H9 (cell line): Measurements from ENCODE around the gene ITPR2. TPM values are rescaled to one million over a fixed set of nuclear protein-coding genes. Genes with fewer than 3 reads are reported as not detected.

Experiments
- DNase-seq: peaks from one replicate; pipeline ENCODE4 v3.0.0-alpha.2; 2017
- H2AFZ ChIP-seq: one replicate; pipeline ENCODE4 v1.6.1; 2013; ENCODE audit warnings: mild to moderate bottlenecking, low read length, control low read depth, moderate library complexity
- H2AK5ac ChIP-seq: 2 replicates; pipeline ENCODE4 v1.6.1; 2013; ENCODE audit warnings: low read length, control low read depth, mixed read lengths; ENCODE audit not compliant: insufficient read length
- H2BK120ac ChIP-seq: one replicate; pipeline ENCODE4 v1.6.1; 2013; ENCODE audit warnings: low read depth, mild to moderate bottlenecking, low read length, control low read depth, inconsistent platforms; ENCODE audit not compliant: poor library complexity, severe bottlenecking
- H2BK12ac ChIP-seq: 2 replicates; pipeline ENCODE4 v1.6.1; 2013; ENCODE audit warnings: low read length, control low read depth, mixed read lengths, low read depth; ENCODE audit not compliant: insufficient read length
- H2BK15ac ChIP-seq: 2 replicates; pipeline ENCODE4 v1.6.1; 2013; ENCODE audit warnings: low read depth, low read length, control low read depth
- H2BK20ac ChIP-seq: one replicate; pipeline ENCODE4 v1.6.1; 2013; ENCODE audit warnings: low read depth, mild to moderate bottlenecking, low read length, control low read depth, inconsistent platforms; ENCODE audit not compliant: poor library complexity, severe bottlenecking
- H2BK5ac ChIP-seq: 2 replicates; pipeline ENCODE4 v1.6.1; 2013; ENCODE audit warnings: low read length, control low read depth, mixed read lengths; ENCODE audit not compliant: insufficient read length
- H3K14ac ChIP-seq: 2 replicates; pipeline ENCODE4 v1.6.1; 2013; ENCODE audit warnings: low read length, control low read depth; ENCODE audit not compliant: insufficient read depth
- H3K18ac ChIP-seq: 2 replicates; pipeline ENCODE4 v1.6.1; 2013; ENCODE audit warnings: low read depth, mild to moderate bottlenecking, mixed read lengths, low read length, control low read depth; ENCODE audit not compliant: insufficient read length
- H3K23ac ChIP-seq: 2 replicates; pipeline ENCODE4 v1.6.1; 2013; ENCODE audit warnings: low read length, control low read depth, mixed read lengths, low read depth; ENCODE audit not compliant: insufficient read length
- H3K23me2 ChIP-seq: 2 replicates; pipeline ENCODE4 v1.6.1; 2013; ENCODE audit warnings: low read depth, mild to moderate bottlenecking, mixed read lengths, low read length, control low read depth; ENCODE audit not compliant: insufficient read length, poor library complexity, severe bottlenecking
- H3K27ac ChIP-seq: 2 replicates; pipeline ENCODE4 v1.5.1; 2013; ENCODE audit warnings: low read length, control low read depth, mixed read lengths, low read depth; ENCODE audit not compliant: insufficient read length
- H3K27me3 ChIP-seq: 2 replicates; pipeline ENCODE4 v1.6.1; 2013; ENCODE audit warnings: low read length, control low read depth, inconsistent platforms; ENCODE audit not compliant: insufficient read depth
- H3K4ac ChIP-seq: 2 replicates; pipeline ENCODE4 v1.6.1; 2013; ENCODE audit warnings: low read depth, mild to moderate bottlenecking, control low read depth, inconsistent platforms, low read length, moderate library complexity
- H3K4me1 ChIP-seq: 2 replicates; pipeline ENCODE4 v1.6.1; 2013; ENCODE audit warnings: low read length, control low read depth, inconsistent platforms; ENCODE audit not compliant: insufficient read depth
- H3K4me2 ChIP-seq: 2 replicates; pipeline ENCODE4 v1.6.1; 2013; ENCODE audit warnings: low read length, control low read depth, mixed read lengths; ENCODE audit not compliant: insufficient read length, insufficient read depth
- H3K56ac ChIP-seq: 2 replicates; pipeline ENCODE4 v1.6.1; 2013; ENCODE audit warnings: low read depth, mild to moderate bottlenecking, mixed read lengths, low read length, control low read depth; ENCODE audit not compliant: insufficient read length
- H3K79me1 ChIP-seq: 2 replicates; pipeline ENCODE4 v1.6.1; 2013; ENCODE audit warnings: low read depth, mild to moderate bottlenecking, moderate library complexity, low read length, control low read depth, inconsistent platforms; ENCODE audit not compliant: insufficient read depth, poor library complexity, severe bottlenecking
- H3K79me2 ChIP-seq: 2 replicates; pipeline ENCODE4 v1.6.1; 2013; ENCODE audit warnings: low read length, control low read depth, inconsistent platforms; ENCODE audit not compliant: insufficient read depth
- H3K9ac ChIP-seq: 2 replicates; pipeline ENCODE4 v1.6.1; 2013; ENCODE audit warnings: low read length, control low read depth, mixed read lengths; ENCODE audit not compliant: insufficient read length; ENCODE audit errors: extremely low read depth
- H3K9me3 ChIP-seq: one replicate; pipeline ENCODE4 v1.6.1; 2013; ENCODE audit warnings: low read depth, low read length, inconsistent platforms; ENCODE audit not compliant: control insufficient read depth
- H3T11ph ChIP-seq: one replicate; pipeline ENCODE4 v1.6.1; 2013; ENCODE audit warnings: mild to moderate bottlenecking, low read length, control low read depth, inconsistent platforms
- H4K20me1 ChIP-seq: one replicate; pipeline ENCODE4 v1.6.1; 2013; ENCODE audit not compliant: control insufficient read depth, insufficient read length, insufficient read depth
- H4K5ac ChIP-seq: 2 replicates; pipeline ENCODE4 v1.6.1; 2013; ENCODE audit warnings: low read depth, mild to moderate bottlenecking, mixed read lengths, low read length, control low read depth; ENCODE audit not compliant: insufficient read length
- H4K8ac ChIP-seq: replicated peaks from 2 replicates; pipeline ENCODE4 v1.6.1; 2013; ENCODE audit warnings: low read length, control low read depth, mixed read lengths, low read depth; ENCODE audit not compliant: insufficient read length
- H4K91ac ChIP-seq: 2 replicates; pipeline ENCODE4 v1.6.1; 2013; ENCODE audit warnings: low read depth, mild to moderate bottlenecking, moderate library complexity, mixed read lengths, low read length, control low read depth; ENCODE audit not compliant: insufficient read length
- H3K27ac Mint-ChIP-seq, 3 experiments: 2 replicates in 2 of 3; 3 replicates in 1 of 3; pipeline ENCODE4 v1.8.0; 2020 to 2021; ENCODE audit warnings: mixed read lengths in 3 of 3, mild to moderate bottlenecking in 1 of 3, moderate library complexity in 1 of 3
- H3K27me3 Mint-ChIP-seq: 2 replicates; pipeline ENCODE4 v1.8.0; 2021; ENCODE audit warnings: low read depth, mild to moderate bottlenecking, moderate library complexity, mixed read lengths
- H3K36me3 Mint-ChIP-seq, 3 experiments: 2 replicates in 2 of 3; 3 replicates in 1 of 3; pipeline ENCODE4 v1.8.0; 2020 to 2021; ENCODE audit warnings: low read depth in 3 of 3, mixed read lengths in 3 of 3; ENCODE audit not compliant: insufficient read depth in 1 of 3
- H3K4me1 Mint-ChIP-seq, 2 experiments: 2 replicates each; pipeline ENCODE4 v1.8.0; 2020; ENCODE audit warnings: mixed read lengths in 2 of 2
- H3K4me3 Mint-ChIP-seq, 2 experiments: 2 replicates in 1 of 2; 3 replicates in 1 of 2; pipeline ENCODE4 v1.8.0; 2020 to 2021; ENCODE audit warnings: mild to moderate bottlenecking in 2 of 2, mixed read lengths in 2 of 2, moderate library complexity in 1 of 2
- H3K9me3 Mint-ChIP-seq, 2 experiments: 2 replicates in 1 of 2; 3 replicates in 1 of 2; pipeline ENCODE4 v1.8.0; 2020; ENCODE audit warnings: mild to moderate bottlenecking in 2 of 2, mixed read lengths in 2 of 2, moderate library complexity in 1 of 2
- CTCF ChIP-seq: fragments of 200-600 bp; sonication (generic); conservative IDR thresholded peaks from 3 replicates; pipeline ENCODE4 v1.8.0; 2021; ENCODE audit warnings: antibody characterized with exemption, mild to moderate bottlenecking
- WGBS: extraction: QIAGEN DNeasy Blood & Tissue Kit; methylation state at CpG from one replicate; pipeline ENCODE4 v1.1.7; 2013; ENCODE audit warnings: missing lambda C conversion rate, low lambda C conversion rate, mixed read lengths; ENCODE audit not compliant: insufficient read length; ENCODE audit errors: extremely low coverage; 5-methylcytosine and 5-hydroxymethylcytosine counted together
- total RNA-seq: library from RNA; stranded (reverse); gene quantifications from 2 replicates; pipeline ENCODE4 v1.2.1, GENCODE V29; 2021

Gene ITPR2
- total RNA-seq, 1 experiment from 2014 or later = 14.8 TPM

DNA sequence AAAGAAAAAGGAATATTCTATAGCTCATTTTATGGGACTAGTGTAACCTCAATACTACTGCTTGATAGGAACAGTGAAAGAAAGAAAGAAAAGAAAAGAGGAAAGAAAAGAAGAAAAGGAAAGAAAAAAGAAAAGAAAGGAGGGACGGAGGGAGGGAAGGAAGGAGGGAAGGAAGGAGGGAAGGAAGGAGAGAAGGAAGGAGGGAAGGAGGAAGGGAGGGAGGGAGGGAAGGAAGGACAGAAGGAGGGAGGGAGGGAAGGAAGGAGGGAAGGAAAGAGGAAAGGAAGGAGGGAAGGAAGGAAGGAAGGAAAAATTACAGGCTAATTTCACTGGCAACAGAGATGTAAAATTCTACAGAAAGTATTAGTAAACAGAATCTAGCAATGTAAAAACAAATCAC is 215.5 kb downstream of the ITPR2 start:
- Histone ChIP-seq H4K8ac (no peak overlapping the region), H3K4me1 (no peaks in the 10 kb centered on the region), H3K23ac (no peak overlapping the region), H4K20me1 (no peaks in the 10 kb centered on the region), H3T11ph (no peak overlapping the region), H3K4me2 (no peak overlapping the region), H2BK20ac (no peak overlapping the region), H2AFZ (no peak overlapping the region), H3K9ac (no peak overlapping the region), H2BK5ac (no peak overlapping the region), H3K18ac (no peak overlapping the region), H3K56ac (no peak overlapping the region), H3K9me3 (no peaks in the 10 kb centered on the region), H4K91ac (no peak overlapping the region), H3K79me2 (no peaks in the 10 kb centered on the region), H4K5ac (no peak overlapping the region), H3K4ac (no peak overlapping the region), H3K79me1 (no peaks in the 10 kb centered on the region), H2AK5ac (no peak overlapping the region), H2BK12ac (no peak overlapping the region), H3K14ac (no peak overlapping the region), H3K27ac (no peak overlapping the region), H2BK15ac (no peak overlapping the region), H2BK120ac (no peak overlapping the region), H3K23me2 (no peaks in the 10 kb centered on the region), H3K27me3 (no peaks in the 10 kb centered on the region)
- peaks cover 0 to 9% (median 4%) of the 10 kb centered on the region in 3 experiments; a peak in 5 of 7 replicates for H3K36me3 Mint-ChIP-seq
- H3K27me3 Mint-ChIP-seq = no peaks in the 10 kb centered on the region; the same call in 1 of the 2 replicates
- peaks cover 0 to 4% of the 10 kb centered on the region in 2 experiments; a peak in 1 of 4 replicates for H3K4me1 Mint-ChIP-seq
- H3K4me3 Mint-ChIP-seq = no peak overlapping the region
- TF ChIP-seq CTCF = no peak
- DNase-seq = no peak
- no CpG with 5 or more reads among the region's 1 CpG for WGBS
- no peaks in the 10 kb centered on the region for H3K9me3 Mint-ChIP-seq
- no peak overlapping the region for H3K27ac Mint-ChIP-seq
